Measurements from ENCODE around the gene MUC4.
"Not testable (repeated sequence)": the region's sequence is repeated elsewhere in the genome, so short reads cannot be mapped to it uniquely, and the experiment has no call there.

Gene MUC4

GRCh38 chr3:195717852-195718476, 93.8 kb downstream of the MUC4 start:
- no peak for DNase-seq (ENCODE audit: low read depth in 2 of 2)

- no peak for DNase-seq (ENCODE audit: low read depth in 2 of 2)
These were observed 94.3 kb downstream of the MUC4 start for GRCh38 chr3:195717416-195717815.

GRCh38 chr3:195715583-195716266, 96.0 kb downstream of the MUC4 start:
- no peak for DNase-seq (ENCODE audit: low read depth in 2 of 2)

- no peak for DNase-seq (ENCODE audit: low read depth in 2 of 2)
These were observed 96.6 kb downstream of the MUC4 start for GRCh38 chr3:195715134-195715533.

- no peak for DNase-seq (ENCODE audit: low read depth in 2 of 2)
These were observed 97.2 kb downstream of the MUC4 start for GRCh38 chr3:195714380-195715011.

GRCh38 chr3:195713150-195713549, 98.6 kb downstream of the MUC4 start:
- not testable (repeated sequence) for DNase-seq (ENCODE audit: low read depth in 2 of 2)

- DNase-seq (ENCODE audit: low read depth in 2 of 2): not testable (repeated sequence)
These were observed 99.2 kb downstream of the MUC4 start for GRCh38 chr3:195712535-195712910.

GRCh38 chr3:195711813-195712534, 99.8 kb downstream of the MUC4 start:
- no peak for DNase-seq (ENCODE audit: low read depth in 2 of 2)

GRCh38 chr3:195711091-195711812, 100.5 kb downstream of the MUC4 start:
- not testable (repeated sequence) for DNase-seq (ENCODE audit: low read depth in 2 of 2)

- not testable (repeated sequence) for DNase-seq (ENCODE audit: low read depth in 2 of 2)
These were observed 101.4 kb downstream of the MUC4 start for GRCh38 chr3:195710126-195710905.

GRCh38 chr3:195709676-195710085, 102.0 kb downstream of the MUC4 start:
- no peak for DNase-seq (ENCODE audit: low read depth in 2 of 2)

- no peak for DNase-seq (ENCODE audit: low read depth in 2 of 2)
These were observed 102.9 kb downstream of the MUC4 start for GRCh38 chr3:195708626-195709481.

- no peak for DNase-seq (ENCODE audit: low read depth in 2 of 2)
These were observed 103.7 kb downstream of the MUC4 start for GRCh38 chr3:195708061-195708460.

- no peak for DNase-seq (ENCODE audit: low read depth in 2 of 2)
These were observed 106.4 kb downstream of the MUC4 start for GRCh38 chr3:195705081-195705991.

GRCh38 chr3:195704433-195704999, 107.2 kb downstream of the MUC4 start:
- no peak for DNase-seq (ENCODE audit: low read depth in 2 of 2)

GRCh38 chr3:195703776-195704175, 108.0 kb downstream of the MUC4 start:
- no peak for DNase-seq (ENCODE audit: low read depth in 2 of 2)

GRCh38 chr3:195701042-195701915, 110.5 kb downstream of the MUC4 start:
- DNase-seq (ENCODE audit: low read depth in 2 of 2): no peak

- no peak for DNase-seq (ENCODE audit: low read depth in 2 of 2)
These were observed 111.4 kb downstream of the MUC4 start for GRCh38 chr3:195700319-195700718.
